ENCODE results near the gene ASIC1. TPM values are rescaled to one million over a fixed set of nuclear protein-coding genes. Genes with fewer than 3 reads are reported as not detected.

ASIC1 gene
- total and polyA plus RNA-seq, 2 of the 13 experiments (the other 11 are each of a cell fraction or from before 2014, with no cell fraction given): 0.44 to 1.5 TPM

GRCh38 chr12:50084775-50085614, 27.6 kb downstream of the ASIC1 start, which contains the start of gene SMARCD1 (continued):
- peak; percentile 78 for TF ChIP-seq ZGPAT (CRISPR knock-in tag; IDR thresholded peaks at IDR 0.05)
- no peak for TF ChIP-seq ZNF609 (CRISPR knock-in tag; IDR thresholded peaks at IDR 0.05; ENCODE audit: borderline replicate concordance)
- TF ChIP-seq ZNF788 (CRISPR knock-in tag; IDR thresholded peaks at IDR 0.05; ENCODE audit: borderline replicate concordance): peak; percentile 31; the same call in 1 of the 2 replicates
- no peak for TF ChIP-seq ATRX (CRISPR knock-in tag; IDR thresholded peaks at IDR 0.05; ENCODE audit: borderline replicate concordance)
- no peak for TF ChIP-seq PHF5A (CRISPR knock-in tag; IDR thresholded peaks at IDR 0.05; ENCODE audit: low read depth, unreplicated experiment)
- TF ChIP-seq PAF1 (CRISPR knock-in tag; IDR thresholded peaks at IDR 0.05): no peak
- 0 out of 2 replicates have a peak, but pooled peaks have one; percentile 40 for TF ChIP-seq YEATS2 (CRISPR knock-in tag; IDR thresholded peaks at IDR 0.05; ENCODE audit: borderline replicate concordance)
- peak; percentile 49; the same call in 1 of the 2 replicates for TF ChIP-seq GATAD2A (CRISPR knock-in tag; IDR thresholded peaks at IDR 0.05)
- no peak for TF ChIP-seq REL (CRISPR knock-in tag; conservative IDR thresholded peaks at IDR 0.05)
- TF ChIP-seq REST (IDR thresholded peaks at IDR 0.05; ENCODE audit: borderline replicate concordance in 1 of 2, low read depth in 1 of 2, low read length in 2 of 2): no peak; a peak in 1 of 4 replicates
- no peak for TF ChIP-seq ZNF253 (CRISPR knock-in tag; IDR thresholded peaks at IDR 0.05; ENCODE audit: borderline replicate concordance)
- no peak for TF ChIP-seq U2AF1 (optimal IDR thresholded peaks at IDR 0.05; ENCODE audit: low read depth, low read length)
- TF ChIP-seq RARG (CRISPR knock-in tag; IDR thresholded peaks at IDR 0.05; ENCODE audit: low read depth): no peak
- TF ChIP-seq ATF4 (CRISPR knock-in tag; IDR thresholded peaks at IDR 0.05): no peak; a peak in 1 of 4 replicates
- TF ChIP-seq ZSCAN25 (CRISPR knock-in tag; IDR thresholded peaks at IDR 0.05): peak; percentile 3; the same call in 1 of the 2 replicates

All from HepG2 (cell line).